HG03520 (cell line): ENCODE data around the gene LONP2.
"Not testable (repeated sequence)": the region's sequence is repeated elsewhere in the genome, so short reads cannot be mapped to it uniquely, and the experiment has no call there.

Experiments used
- ATAC-seq: cut with Tn5 transposase; IDR thresholded peaks from one replicate; pipeline ENCODE4 v1.9.1; 2021; ENCODE audit warnings: mild to moderate bottlenecking, moderate library complexity; ENCODE audit not compliant: unreplicated experiment

The LONP2 gene

GRCh38 chr16:48235556-48236136 lies 8.5 kb upstream of the LONP2 start:
- ATAC-seq: no peak

GRCh38 chr16:48236286-48236685 lies 7.8 kb upstream of the LONP2 start:
- no peak for ATAC-seq

GRCh38 chr16:48240147-48240546 lies 4.0 kb upstream of the LONP2 start:
- not testable (repeated sequence) for ATAC-seq

DNA sequence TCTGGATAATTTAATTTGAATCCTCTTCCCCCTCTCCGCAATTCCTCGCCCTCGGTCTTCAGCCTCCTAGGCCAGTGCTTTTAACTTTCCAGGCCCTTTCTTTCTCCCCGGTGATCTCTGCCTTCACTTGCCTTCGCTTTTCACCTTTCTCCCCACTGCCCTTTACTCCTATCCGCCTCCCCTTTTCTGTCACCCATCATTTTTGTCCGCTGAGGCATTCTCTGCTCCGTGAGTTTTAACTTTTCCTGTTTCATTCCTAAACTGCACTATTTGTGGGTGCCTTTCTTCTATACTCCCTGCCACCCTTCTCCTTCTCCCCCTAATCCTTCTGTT lies 729 bp downstream of the LONP2 start:
- ATAC-seq: no peak

DNA sequence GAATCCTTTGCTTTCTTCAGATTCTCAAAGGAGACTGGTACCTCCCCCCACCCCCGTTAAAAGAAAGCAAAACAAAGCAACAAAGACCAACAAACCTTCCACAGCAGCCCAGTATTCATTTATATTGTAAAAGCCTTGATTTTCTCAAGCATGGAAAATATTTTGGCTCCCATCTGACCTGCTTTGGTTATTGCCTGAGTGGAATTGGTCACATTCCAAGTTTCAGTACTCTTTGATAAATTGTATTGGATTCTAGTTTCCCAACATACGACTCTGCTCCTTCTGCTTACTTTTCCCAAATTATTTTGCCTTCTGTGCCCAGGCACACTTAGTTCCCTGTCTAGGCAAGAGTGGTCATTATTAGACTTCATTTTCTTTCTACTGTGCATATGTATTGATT lies 2.0 kb downstream of the LONP2 start:
- no peak for ATAC-seq

GRCh38 chr16:48247311-48247710 lies 3.2 kb downstream of the LONP2 start, which contains the start of gene ABCC11:
Gene ABCC11 (minus strand): TSS chr16:48247539. CDS start chr16:48231921, 15,618 bp downstream.
- ATAC-seq: no peak

DNA sequence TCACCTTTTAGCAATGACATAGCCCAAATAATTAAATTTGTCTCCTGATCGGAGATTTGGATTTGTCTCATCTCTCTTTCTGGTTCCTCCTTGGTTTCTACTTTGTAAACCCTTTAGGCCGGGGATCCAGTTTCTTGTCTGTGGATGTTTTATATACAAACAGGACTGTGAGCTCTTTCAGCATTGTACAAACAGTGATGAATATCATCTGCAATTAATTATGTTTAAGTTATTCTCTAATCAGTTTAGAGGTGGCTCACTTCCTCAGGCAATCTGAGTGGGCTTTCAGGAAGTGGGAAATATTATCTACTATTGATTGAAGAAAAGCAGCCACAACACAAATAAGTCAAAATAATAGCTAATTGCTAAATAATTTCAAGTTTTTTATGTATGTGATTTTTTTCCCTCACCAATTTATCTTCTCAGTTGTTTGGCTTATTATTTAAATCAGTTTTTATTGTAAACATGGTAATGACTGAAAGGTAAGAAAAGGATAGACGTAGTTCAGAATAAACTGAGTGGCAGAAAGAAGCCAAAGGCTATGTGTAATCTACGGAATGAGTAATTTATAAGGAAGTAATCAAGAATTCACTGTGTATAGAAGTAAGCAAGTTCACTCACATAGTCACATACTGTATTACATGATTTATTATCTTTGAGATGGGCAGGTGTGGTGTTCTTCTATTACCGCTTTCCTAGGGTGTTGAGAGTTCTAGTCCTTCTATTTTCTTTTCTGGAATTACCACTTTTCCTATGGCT lies 6.6 kb downstream of the LONP2 start:
- ATAC-seq: no peak

- no peak for ATAC-seq
Measured at GRCh38 chr16:48252013-48252412, 7.9 kb downstream of the LONP2 start.

- no peak for ATAC-seq
Measured at GRCh38 chr16:48256579-48257177, 12.6 kb downstream of the LONP2 start.

GRCh38 chr16:48261569-48261968 lies 17.5 kb downstream of the LONP2 start:
- no peak for ATAC-seq

GRCh38 chr16:48262631-48263030 lies 18.5 kb downstream of the LONP2 start:
- ATAC-seq: no peak

- no peak for ATAC-seq
Measured at GRCh38 chr16:48269011-48269410, 24.9 kb downstream of the LONP2 start.

GRCh38 chr16:48271728-48272127 lies 27.6 kb downstream of the LONP2 start:
- ATAC-seq: no peak

GRCh38 chr16:48272837-48273421 lies 28.8 kb downstream of the LONP2 start:
- ATAC-seq: no peak

DNA sequence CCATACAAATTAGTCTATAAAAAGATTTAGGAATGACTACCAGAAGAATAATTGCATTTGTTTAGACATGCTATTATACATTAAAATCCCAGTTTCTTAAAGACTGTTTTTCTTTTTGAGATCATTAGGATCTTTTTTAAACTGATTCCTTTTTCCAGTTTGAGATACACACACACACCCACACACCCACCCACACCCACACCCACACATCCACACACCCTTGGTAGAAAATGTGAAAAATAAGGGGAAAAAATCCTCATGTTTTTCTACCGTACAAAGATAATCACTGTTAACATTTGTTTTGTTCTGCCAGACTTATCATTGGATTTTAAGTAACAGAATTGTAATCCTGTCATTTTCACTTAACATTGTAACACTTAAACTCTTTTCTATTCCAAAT lies 30.4 kb downstream of the LONP2 start:
- no peak for ATAC-seq

- no peak for ATAC-seq
Measured at GRCh38 chr16:48276102-48276501, 32.0 kb downstream of the LONP2 start.

- no peak for ATAC-seq
Measured at GRCh38 chr16:48277158-48277557, 33.1 kb downstream of the LONP2 start.

DNA sequence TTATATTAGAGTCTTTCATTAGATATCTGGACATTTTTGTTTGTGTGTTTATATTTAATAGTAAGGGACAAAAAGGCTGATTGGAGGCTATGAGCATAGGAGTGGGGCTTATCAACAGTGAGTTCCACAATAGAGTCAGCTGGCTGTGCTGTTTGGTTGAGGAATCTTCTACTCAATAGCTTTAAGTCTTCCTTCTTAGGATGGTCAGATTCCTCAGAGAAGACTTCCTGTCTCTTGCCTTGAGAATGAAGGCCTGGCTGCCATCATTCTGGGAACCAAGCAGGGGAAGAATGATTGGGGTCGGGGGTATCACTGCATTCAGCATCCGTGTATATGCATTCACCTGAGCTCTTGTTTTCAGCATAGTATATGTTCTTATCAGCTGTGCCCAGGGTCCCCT lies 35.1 kb downstream of the LONP2 start:
- no peak for ATAC-seq

DNA sequence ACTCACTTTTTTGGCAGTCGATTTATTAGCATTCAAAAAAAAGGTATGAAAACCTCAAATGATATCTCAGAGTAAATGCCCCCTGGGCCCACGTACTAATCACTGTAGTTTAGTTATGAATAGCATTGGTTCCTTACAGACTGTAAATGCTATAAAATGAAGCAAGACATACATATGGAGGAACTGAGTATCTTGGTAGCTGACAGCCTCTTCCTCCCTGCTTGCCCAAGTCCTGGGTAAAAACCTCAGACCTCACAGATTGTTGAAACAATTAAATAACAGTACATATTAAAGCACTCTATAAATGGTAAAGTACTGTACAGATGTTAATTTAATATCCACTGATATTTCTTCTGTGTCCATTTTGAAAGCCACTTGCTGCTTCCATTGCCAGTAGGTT lies 36.4 kb downstream of the LONP2 start:
- ATAC-seq: no peak

- ATAC-seq: no peak
Measured at GRCh38 chr16:48282636-48283263, 38.6 kb downstream of the LONP2 start.

GRCh38 chr16:48284772-48285409 lies 40.8 kb downstream of the LONP2 start:
- no peak for ATAC-seq
